A549 treated with ZK216348 at 1 μM for 4 hours (cell line): ENCODE measurements around the gene CDC42EP1. TPM values are rescaled to one million over a fixed set of nuclear protein-coding genes. Genes with fewer than 3 reads are reported as not detected.

ENCODE experiments used
- total RNA-seq: library from RNA; stranded (reverse); fragments of 200-300 nt; extraction: Qiagen RNA extraction; gene quantifications from 5 replicates; pipeline ENCODE4 v1.2.3, GENCODE V29; 2022; ENCODE audit warnings: low read depth

Gene CDC42EP1, protein sequence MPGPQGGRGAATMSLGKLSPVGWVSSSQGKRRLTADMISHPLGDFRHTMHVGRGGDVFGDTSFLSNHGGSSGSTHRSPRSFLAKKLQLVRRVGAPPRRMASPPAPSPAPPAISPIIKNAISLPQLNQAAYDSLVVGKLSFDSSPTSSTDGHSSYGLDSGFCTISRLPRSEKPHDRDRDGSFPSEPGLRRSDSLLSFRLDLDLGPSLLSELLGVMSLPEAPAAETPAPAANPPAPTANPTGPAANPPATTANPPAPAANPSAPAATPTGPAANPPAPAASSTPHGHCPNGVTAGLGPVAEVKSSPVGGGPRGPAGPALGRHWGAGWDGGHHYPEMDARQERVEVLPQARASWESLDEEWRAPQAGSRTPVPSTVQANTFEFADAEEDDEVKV
- total RNA-seq = 16.8 to 37.2 TPM (median 34.9 TPM) in 5 replicates

GRCh38 chr22:37559901-37560607 is at the start of gene CDC42EP1:
TSS of gene CDC42EP1 (plus strand) at chr22:37560480. CDS start at chr22:37566350, 5,870 bp downstream.

DNA sequence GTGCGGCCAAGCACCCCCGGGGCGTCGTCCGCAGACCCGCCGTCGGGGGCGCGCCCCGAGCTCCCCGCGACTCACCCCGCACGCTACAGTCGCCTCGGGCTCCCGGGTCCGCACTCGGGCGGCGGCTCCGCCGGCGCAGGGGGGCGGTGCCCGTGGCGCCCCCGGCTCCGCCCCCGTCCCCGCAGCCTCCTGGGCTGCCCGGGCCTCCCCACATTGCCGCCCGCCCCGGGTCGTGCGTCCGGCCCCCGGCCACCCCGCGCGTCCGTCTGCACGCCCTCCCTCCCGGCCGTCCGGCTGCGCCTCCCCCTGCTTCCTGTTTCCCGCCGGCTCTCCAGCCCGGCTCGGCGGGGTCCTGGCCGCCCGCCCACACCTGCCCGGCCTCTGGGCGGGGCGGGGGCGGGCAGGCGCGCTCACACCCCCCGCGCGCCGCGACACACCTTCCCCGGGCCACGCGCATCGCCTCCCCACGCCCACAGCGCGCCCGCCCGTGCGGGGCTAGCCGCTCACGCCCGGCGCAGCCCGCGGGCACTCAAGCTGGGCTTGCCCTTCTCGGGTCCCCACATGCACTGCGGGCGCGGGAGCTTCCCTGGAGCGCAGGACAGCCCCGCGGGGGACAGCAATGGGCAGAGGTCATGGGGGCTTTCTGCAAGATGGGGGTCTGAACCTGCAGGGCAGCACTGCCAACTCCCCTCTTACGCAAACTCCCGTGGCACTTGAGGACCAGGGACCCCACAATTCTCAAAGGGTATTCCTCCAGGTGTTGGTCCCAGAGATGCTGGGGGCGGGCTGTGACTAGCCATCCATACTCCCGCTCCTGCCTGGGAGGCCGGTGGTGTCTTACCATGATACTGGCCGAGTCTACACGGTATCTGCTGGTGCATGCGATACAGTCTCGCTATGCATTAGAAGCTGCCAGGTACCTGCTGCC is 40.7 kb upstream of the CDC42EP1 start, which contains the start of gene CARD10:
TSS of gene CARD10 (minus strand) at position 148 of the 928 bp plus-strand sequence. CDS start 215 bp downstream, outside the sequence.

DNA sequence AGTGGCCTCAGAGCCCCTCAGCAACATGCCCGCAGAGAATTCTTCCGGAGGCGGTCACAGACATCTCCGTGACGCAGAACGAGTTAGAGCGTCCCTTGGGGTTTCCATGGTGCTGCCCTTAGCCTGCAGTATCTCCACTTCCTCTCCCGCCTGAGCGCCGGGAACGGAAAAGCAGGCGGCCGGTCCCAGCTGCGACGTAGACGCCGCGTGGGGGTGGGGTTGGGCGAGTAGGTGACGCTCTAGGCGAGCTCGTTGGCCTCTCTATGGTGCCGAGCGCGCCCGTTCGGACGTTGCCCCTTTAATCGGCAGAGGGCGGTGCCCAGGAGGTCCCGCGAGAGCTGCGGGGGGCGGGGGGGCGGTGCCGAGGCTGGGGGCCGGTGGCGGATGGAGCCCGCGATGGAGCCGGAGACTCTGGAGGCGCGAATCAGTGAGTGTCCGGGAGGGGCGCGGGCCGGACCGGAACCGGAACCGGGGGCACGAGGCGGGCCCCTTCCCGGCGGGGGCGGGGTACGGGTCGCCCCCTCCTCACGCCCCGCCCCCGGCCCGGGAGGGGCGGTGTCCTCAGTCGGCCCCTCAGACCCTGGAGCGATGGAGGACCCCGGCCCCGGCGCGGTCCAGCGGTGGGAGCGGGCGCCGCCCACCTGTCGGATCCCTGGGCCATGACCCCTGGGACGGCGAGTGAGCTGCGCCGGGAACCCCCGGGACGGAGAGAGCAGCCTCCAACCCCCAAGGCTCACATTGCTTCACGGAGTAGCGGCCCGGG is 48.4 kb downstream of the CDC42EP1 start, which contains the start of gene GGA1:
TSS of gene GGA1 (plus strand) at position 358 of the 763 bp plus-strand sequence. CDS start at position 385, 27 bp downstream.

Other genes starting within 250 kb of the CDC42EP1 start
- gene ELFN2, start 133.0 kb upstream of the CDC42EP1 start, total RNA-seq = 3.5 to 9.6 TPM (median 8.7 TPM) in 5 replicates
- 0.94 to 3.3 TPM (median 2.2 TPM) in 5 replicates for gene MFNG, start 74.1 kb upstream of the CDC42EP1 start, total RNA-seq
- 16.7 to 37.0 TPM (median 34.2 TPM) in 5 replicates for gene CARD10, start 41.1 kb upstream of the CDC42EP1 start, total RNA-seq
- not detected in 5 replicates for gene LGALS2, start 19.6 kb downstream of the CDC42EP1 start, total RNA-seq
- 15.5 to 24.7 TPM (median 22.9 TPM) in 5 replicates for gene GGA1, start 48.4 kb downstream of the CDC42EP1 start, total RNA-seq
- gene SH3BP1, start 79.2 kb downstream of the CDC42EP1 start, total RNA-seq = 1.6 to 3.3 TPM (median 2.1 TPM) in 5 replicates
- 13.5 to 19.2 TPM (median 18.0 TPM) in 5 replicates for gene PDXP, start 98.2 kb downstream of the CDC42EP1 start, total RNA-seq
- gene LGALS1, start 115.2 kb downstream of the CDC42EP1 start, total RNA-seq = 1,225 to 1,377 TPM (median 1,256 TPM) in 5 replicates
- gene NOL12, start 125.9 kb downstream of the CDC42EP1 start, total RNA-seq = 24.9 to 30.9 TPM (median 28.2 TPM) in 5 replicates
- gene TRIOBP, start 136.6 kb downstream of the CDC42EP1 start, total RNA-seq = 18.5 to 37.8 TPM (median 34.6 TPM) in 5 replicates
- 2.7 to 3.4 TPM (median 3.0 TPM) in 5 replicates for gene GCAT, start 247.5 kb downstream of the CDC42EP1 start, total RNA-seq